GM12872 (cell line): ENCODE results near the gene RELN.

Experiments
- TF ChIP-seq, protein P1 (sequence below): IDR thresholded peaks from 3 replicates; pipeline ENCODE4 v1.5.1; 2011; ENCODE audit warnings: low read depth, mild to moderate bottlenecking, low read length, moderate library complexity; ENCODE audit not compliant: insufficient read depth

The RELN gene

GRCh38 chr7:103637094-103637493 lies 352.4 kb downstream of the RELN start:
- TF ChIP-seq, protein P1, sequence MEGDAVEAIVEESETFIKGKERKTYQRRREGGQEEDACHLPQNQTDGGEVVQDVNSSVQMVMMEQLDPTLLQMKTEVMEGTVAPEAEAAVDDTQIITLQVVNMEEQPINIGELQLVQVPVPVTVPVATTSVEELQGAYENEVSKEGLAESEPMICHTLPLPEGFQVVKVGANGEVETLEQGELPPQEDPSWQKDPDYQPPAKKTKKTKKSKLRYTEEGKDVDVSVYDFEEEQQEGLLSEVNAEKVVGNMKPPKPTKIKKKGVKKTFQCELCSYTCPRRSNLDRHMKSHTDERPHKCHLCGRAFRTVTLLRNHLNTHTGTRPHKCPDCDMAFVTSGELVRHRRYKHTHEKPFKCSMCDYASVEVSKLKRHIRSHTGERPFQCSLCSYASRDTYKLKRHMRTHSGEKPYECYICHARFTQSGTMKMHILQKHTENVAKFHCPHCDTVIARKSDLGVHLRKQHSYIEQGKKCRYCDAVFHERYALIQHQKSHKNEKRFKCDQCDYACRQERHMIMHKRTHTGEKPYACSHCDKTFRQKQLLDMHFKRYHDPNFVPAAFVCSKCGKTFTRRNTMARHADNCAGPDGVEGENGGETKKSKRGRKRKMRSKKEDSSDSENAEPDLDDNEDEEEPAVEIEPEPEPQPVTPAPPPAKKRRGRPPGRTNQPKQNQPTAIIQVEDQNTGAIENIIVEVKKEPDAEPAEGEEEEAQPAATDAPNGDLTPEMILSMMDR: no peak

GRCh38 chr7:103636153-103636552 lies 353.3 kb downstream of the RELN start:
- TF ChIP-seq, protein P1: no peak

DNA sequence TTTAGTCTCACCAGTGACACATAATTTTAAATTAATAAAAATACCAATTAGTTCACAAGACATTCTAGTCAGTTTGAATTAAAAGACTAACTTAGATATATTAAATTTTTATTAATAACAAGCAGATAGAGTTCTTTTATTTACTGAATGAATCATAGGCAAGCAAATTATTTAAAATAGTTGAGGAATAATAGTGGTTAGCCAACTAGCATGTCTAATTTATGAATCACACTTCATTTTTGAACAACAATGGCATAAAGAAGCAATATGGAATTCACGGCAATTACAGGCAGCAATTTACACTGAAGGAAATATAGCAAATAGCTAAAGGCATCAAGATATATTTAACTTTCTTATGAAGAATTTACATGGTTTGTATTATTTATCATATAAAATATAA lies 356.5 kb downstream of the RELN start:
- TF ChIP-seq, protein P1: no peak

GRCh38 chr7:103632005-103632639 lies 357.3 kb downstream of the RELN start:
- TF ChIP-seq, protein P1: no peak

DNA sequence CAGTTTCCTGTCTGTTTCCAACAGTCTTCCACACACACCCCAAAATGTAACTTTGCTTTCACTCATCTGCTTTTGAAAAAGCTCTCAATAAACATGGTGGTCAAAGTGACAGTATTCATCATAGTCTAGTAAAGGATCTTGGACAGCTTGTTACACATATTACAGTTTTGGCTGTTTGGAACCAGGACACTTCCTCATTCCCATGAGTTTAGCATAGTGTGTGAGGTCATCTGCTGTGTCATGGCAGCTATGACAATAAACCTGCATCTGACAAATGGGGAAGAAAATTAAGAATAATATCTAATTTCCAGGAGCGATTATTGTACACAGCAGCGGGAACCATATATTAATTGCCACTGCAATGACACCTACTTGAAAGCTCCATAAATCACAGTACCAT lies 359.1 kb downstream of the RELN start:
- TF ChIP-seq, protein P1: no peak

GRCh38 chr7:103628742-103629141 lies 360.7 kb downstream of the RELN start:
- TF ChIP-seq, protein P1: no peak

GRCh38 chr7:103626776-103627175 lies 362.7 kb downstream of the RELN start:
- TF ChIP-seq, protein P1: no peak
